Liver (tissue), 9 donors: Measurements from ENCODE around the gene MEIS2. TPM values are rescaled to one million over a fixed set of nuclear protein-coding genes. Genes with fewer than 3 reads are reported as not detected.

Experiments
- DNase-seq: peaks from one replicate; pipeline ENCODE4 v3.0.0-alpha.2; 2017; ENCODE audit warnings: low spot score
- H3K27ac ChIP-seq, 2 donors: one replicate each; pipeline ENCODE4 v1.7.0; 2013; ENCODE audit warnings: inconsistent platforms in 2 of 2, low read length in 2 of 2, control low read depth in 1 of 2, low read depth in 1 of 2, mild to moderate bottlenecking in 1 of 2
- H3K27me3 ChIP-seq, 4 donors: one replicate each; pipeline versions ENCODE4 v1.6.1 to v1.7.0; 2013; ENCODE audit warnings: low read length in 3 of 4, inconsistent platforms in 1 of 4, mild to moderate bottlenecking in 1 of 4, moderate library complexity in 1 of 4; ENCODE audit not compliant: control insufficient read depth in 4 of 4, insufficient read depth in 4 of 4
- H3K36me3 ChIP-seq, 4 donors: one replicate each; pipeline versions ENCODE4 v1.6.1 to v1.7.0; 2013; ENCODE audit warnings: low read length in 3 of 4, mild to moderate bottlenecking in 3 of 4, low read depth in 1 of 4, moderate library complexity in 1 of 4; ENCODE audit not compliant: control insufficient read depth in 4 of 4, insufficient read depth in 3 of 4
- H3K4me1 ChIP-seq, 4 donors: one replicate each; pipeline versions ENCODE4 v1.6.1 to v1.7.0; 2013; ENCODE audit warnings: low read length in 3 of 4, mild to moderate bottlenecking in 3 of 4, moderate library complexity in 1 of 4; ENCODE audit not compliant: control insufficient read depth in 4 of 4, insufficient read depth in 4 of 4
- H3K4me3 ChIP-seq, 3 donors: one replicate each; pipeline versions ENCODE4 v1.6.1 to v1.7.0; 2013; ENCODE audit warnings: low read length in 3 of 3, control low read depth in 1 of 3, low read depth in 1 of 3, mild to moderate bottlenecking in 1 of 3
- H3K9ac ChIP-seq, 2 donors: one replicate each; pipeline ENCODE4 v1.7.0; 2013; ENCODE audit warnings: low read length in 2 of 2, mild to moderate bottlenecking in 2 of 2, moderate library complexity in 2 of 2, control low read depth in 1 of 2, low read depth in 1 of 2
- H3K9me3 ChIP-seq, 4 donors: one replicate each; pipeline versions ENCODE4 v1.6.1 to v1.7.0; 2013; ENCODE audit warnings: low read length in 3 of 4; ENCODE audit not compliant: control insufficient read depth in 4 of 4
- EGR1 ChIP-seq, 2 donors: IDR thresholded peaks; 2 replicates each; pipeline ENCODE4 v1.6.1; 2016 to 2018; ENCODE audit warnings: antibody characterized with exemption in 2 of 2, low read depth in 2 of 2
- FOXA1 ChIP-seq: IDR thresholded peaks from 2 replicates; pipeline ENCODE4 v1.6.1; 2016; ENCODE audit warnings: antibody characterized with exemption
- FOXA2 ChIP-seq: IDR thresholded peaks from 2 replicates; pipeline ENCODE4 v1.6.1; 2016; ENCODE audit warnings: antibody characterized with exemption
- GABPA ChIP-seq, 2 donors: IDR thresholded peaks in 1 of 2; conservative IDR thresholded peaks in 1 of 2; 2 replicates each; pipeline ENCODE4 v1.6.1; 2016; ENCODE audit warnings: antibody characterized with exemption in 2 of 2, mild to moderate bottlenecking in 1 of 2, moderate library complexity in 1 of 2
- HNF4A ChIP-seq, 2 donors: conservative IDR thresholded peaks; 2 replicates each; pipeline ENCODE4 v1.6.1; 2016; ENCODE audit warnings: antibody characterized with exemption in 2 of 2, mild to moderate bottlenecking in 2 of 2
- HNF4G ChIP-seq: IDR thresholded peaks from 2 replicates; pipeline ENCODE4 v1.6.1; 2016; ENCODE audit warnings: antibody characterized with exemption
- JUND ChIP-seq, 2 donors: IDR thresholded peaks; 2 replicates each; pipeline ENCODE4 v1.6.1; 2016; ENCODE audit warnings: antibody characterized with exemption in 2 of 2
- NR2F2 ChIP-seq: IDR thresholded peaks from 2 replicates; pipeline ENCODE4 v1.6.1; 2016; ENCODE audit warnings: antibody characterized with exemption
- RAD21 ChIP-seq, 2 donors: IDR thresholded peaks; 2 replicates each; pipeline ENCODE4 v1.6.1; 2016; ENCODE audit warnings: antibody characterized with exemption in 2 of 2, mild to moderate bottlenecking in 2 of 2
- RXRA ChIP-seq, 2 donors: IDR thresholded peaks; 2 replicates each; pipeline ENCODE4 v1.6.1; 2017 to 2018; ENCODE audit warnings: antibody characterized with exemption in 2 of 2, mild to moderate bottlenecking in 1 of 2
- SP1 ChIP-seq: IDR thresholded peaks from 2 replicates; pipeline ENCODE4 v1.6.1; 2018; ENCODE audit warnings: antibody characterized with exemption, mild to moderate bottlenecking
- TAF1 ChIP-seq: conservative IDR thresholded peaks from 2 replicates; pipeline ENCODE4 v1.6.1; 2016; ENCODE audit warnings: antibody characterized with exemption, mild to moderate bottlenecking
- YY1 ChIP-seq: IDR thresholded peaks from 2 replicates; pipeline ENCODE4 v1.6.1; 2016; ENCODE audit warnings: antibody characterized with exemption, mild to moderate bottlenecking
- WGBS: extraction: QIAGEN DNeasy Blood & Tissue Kit; methylation state at CpG from one replicate; pipeline ENCODE4 v1.1.7; 2013; 5-methylcytosine and 5-hydroxymethylcytosine counted together
- polyA plus RNA-seq, 2 donors: library from polyadenylated mRNA; stranded (reverse) in 1 of 2; unstranded in 1 of 2; fragments of 200-250 nt in 1 of 2; fragments of >200 nt in 1 of 2; fragmentation: Nextera tagmentation in 1 of 2; extraction: Ambion mirVana in 1 of 2; gene quantifications; one replicate each; pipeline versions ENCODE4 v1.2.1 to v1.2.3, GENCODE V29; 2013 to 2015
- total RNA-seq, 2 donors: library from RNA; depleted of rRNA; stranded (reverse); fragments of >200 nt; gene quantifications; one replicate each; pipeline ENCODE4 v1.2.3, GENCODE V29; 2014
- TF ChIP-seq, protein P1 (sequence below): fragments of 150-350 bp; IDR thresholded peaks from 2 replicates; pipeline ENCODE4 v1.5.1; 2017; ENCODE audit warnings: improper control_type of control experiment, low read depth, low read length; ENCODE audit not compliant: missing input control
- TF ChIP-seq, protein P2 (sequence below): IDR thresholded peaks from 2 replicates; pipeline ENCODE4 v1.6.1; 2016; ENCODE audit warnings: antibody characterized with exemption
- TF ChIP-seq, protein P3 (sequence below): IDR thresholded peaks from 2 replicates; pipeline ENCODE4 v1.6.1; 2016; ENCODE audit warnings: antibody characterized with exemption, mild to moderate bottlenecking
- TF ChIP-seq, protein P4 (sequence below): IDR thresholded peaks from 2 replicates; pipeline ENCODE4 v1.6.1; 2016; ENCODE audit warnings: antibody characterized with exemption
- TF ChIP-seq, protein P5 (sequence below): IDR thresholded peaks from 2 replicates; pipeline ENCODE4 v1.6.1; 2016; ENCODE audit warnings: antibody characterized with exemption
- donor health status: healthy.
- donor health status: healthy.
- donor health status: healthy.
- donor health status: healthy.
- donor health status: healthy.

MEIS2 gene
- total and polyA plus RNA-seq, 4 donors, result 3.9 to 12.6 (median 7.6) TPM

DNA sequence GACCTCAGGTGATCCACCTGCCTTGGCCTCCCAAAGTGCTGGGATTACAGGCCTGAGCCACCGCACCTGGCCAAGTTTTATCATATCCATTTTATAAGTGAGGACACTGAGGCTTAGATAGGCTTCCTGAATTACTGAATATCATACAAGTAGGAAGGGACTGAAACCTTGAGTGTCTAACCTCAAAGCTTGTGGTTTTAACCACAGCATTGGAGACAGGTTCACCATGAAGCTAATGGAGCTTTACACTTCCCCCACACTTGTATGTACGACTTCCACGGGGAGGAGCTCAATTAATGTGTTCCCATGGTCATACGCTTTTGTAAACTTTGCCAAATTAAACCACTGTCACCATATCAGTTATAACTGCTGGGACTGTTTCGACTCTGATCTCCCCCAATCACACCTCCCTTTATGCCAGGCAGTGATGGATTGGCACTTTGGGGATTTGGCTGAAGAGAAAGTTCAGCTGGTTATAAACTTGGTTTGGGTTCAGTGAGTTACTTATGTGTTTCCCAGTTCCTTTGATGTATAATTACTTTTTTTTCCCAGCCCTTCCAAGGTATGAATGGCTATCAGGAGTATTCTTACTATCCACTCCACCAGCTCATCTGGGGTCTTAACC, 38.4 kb upstream of the MEIS2 start:
- WGBS, result 84% methylated on average over 5 of the region's 5 CpGs

More for the DNA sequence above, 38.4 kb upstream of the MEIS2 start:
- TF ChIP-seq FOXA1 (no peak), JUND (IDR thresholded peaks at IDR 0.05) (no peak), YY1 (no peak), GABPA (IDR thresholded peaks at IDR 0.05 in 1 of 2, conservative IDR thresholded peaks at IDR 0.05 in 1 of 2) (no peak), TAF1 (no peak), FOXA2 (no peak), RAD21 (IDR thresholded peaks at IDR 0.05) (no peak), HNF4A (conservative IDR thresholded peaks at IDR 0.05) (no peak), NR2F2 (no peak), RXRA (IDR thresholded peaks at IDR 0.05) (no peak), SP1 (no peak), HNF4G (no peak), EGR1 (IDR thresholded peaks at IDR 0.05; ENCODE audit: low read depth in 2 of 2) (no peak)
- TF ChIP-seq, protein P1, sequence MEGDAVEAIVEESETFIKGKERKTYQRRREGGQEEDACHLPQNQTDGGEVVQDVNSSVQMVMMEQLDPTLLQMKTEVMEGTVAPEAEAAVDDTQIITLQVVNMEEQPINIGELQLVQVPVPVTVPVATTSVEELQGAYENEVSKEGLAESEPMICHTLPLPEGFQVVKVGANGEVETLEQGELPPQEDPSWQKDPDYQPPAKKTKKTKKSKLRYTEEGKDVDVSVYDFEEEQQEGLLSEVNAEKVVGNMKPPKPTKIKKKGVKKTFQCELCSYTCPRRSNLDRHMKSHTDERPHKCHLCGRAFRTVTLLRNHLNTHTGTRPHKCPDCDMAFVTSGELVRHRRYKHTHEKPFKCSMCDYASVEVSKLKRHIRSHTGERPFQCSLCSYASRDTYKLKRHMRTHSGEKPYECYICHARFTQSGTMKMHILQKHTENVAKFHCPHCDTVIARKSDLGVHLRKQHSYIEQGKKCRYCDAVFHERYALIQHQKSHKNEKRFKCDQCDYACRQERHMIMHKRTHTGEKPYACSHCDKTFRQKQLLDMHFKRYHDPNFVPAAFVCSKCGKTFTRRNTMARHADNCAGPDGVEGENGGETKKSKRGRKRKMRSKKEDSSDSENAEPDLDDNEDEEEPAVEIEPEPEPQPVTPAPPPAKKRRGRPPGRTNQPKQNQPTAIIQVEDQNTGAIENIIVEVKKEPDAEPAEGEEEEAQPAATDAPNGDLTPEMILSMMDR, result no peak
- TF ChIP-seq, protein P2, sequence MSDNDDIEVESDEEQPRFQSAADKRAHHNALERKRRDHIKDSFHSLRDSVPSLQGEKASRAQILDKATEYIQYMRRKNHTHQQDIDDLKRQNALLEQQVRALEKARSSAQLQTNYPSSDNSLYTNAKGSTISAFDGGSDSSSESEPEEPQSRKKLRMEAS, result no peak
- TF ChIP-seq, protein P3, sequence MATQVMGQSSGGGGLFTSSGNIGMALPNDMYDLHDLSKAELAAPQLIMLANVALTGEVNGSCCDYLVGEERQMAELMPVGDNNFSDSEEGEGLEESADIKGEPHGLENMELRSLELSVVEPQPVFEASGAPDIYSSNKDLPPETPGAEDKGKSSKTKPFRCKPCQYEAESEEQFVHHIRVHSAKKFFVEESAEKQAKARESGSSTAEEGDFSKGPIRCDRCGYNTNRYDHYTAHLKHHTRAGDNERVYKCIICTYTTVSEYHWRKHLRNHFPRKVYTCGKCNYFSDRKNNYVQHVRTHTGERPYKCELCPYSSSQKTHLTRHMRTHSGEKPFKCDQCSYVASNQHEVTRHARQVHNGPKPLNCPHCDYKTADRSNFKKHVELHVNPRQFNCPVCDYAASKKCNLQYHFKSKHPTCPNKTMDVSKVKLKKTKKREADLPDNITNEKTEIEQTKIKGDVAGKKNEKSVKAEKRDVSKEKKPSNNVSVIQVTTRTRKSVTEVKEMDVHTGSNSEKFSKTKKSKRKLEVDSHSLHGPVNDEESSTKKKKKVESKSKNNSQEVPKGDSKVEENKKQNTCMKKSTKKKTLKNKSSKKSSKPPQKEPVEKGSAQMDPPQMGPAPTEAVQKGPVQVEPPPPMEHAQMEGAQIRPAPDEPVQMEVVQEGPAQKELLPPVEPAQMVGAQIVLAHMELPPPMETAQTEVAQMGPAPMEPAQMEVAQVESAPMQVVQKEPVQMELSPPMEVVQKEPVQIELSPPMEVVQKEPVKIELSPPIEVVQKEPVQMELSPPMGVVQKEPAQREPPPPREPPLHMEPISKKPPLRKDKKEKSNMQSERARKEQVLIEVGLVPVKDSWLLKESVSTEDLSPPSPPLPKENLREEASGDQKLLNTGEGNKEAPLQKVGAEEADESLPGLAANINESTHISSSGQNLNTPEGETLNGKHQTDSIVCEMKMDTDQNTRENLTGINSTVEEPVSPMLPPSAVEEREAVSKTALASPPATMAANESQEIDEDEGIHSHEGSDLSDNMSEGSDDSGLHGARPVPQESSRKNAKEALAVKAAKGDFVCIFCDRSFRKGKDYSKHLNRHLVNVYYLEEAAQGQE, result no peak
- TF ChIP-seq, protein P4, sequence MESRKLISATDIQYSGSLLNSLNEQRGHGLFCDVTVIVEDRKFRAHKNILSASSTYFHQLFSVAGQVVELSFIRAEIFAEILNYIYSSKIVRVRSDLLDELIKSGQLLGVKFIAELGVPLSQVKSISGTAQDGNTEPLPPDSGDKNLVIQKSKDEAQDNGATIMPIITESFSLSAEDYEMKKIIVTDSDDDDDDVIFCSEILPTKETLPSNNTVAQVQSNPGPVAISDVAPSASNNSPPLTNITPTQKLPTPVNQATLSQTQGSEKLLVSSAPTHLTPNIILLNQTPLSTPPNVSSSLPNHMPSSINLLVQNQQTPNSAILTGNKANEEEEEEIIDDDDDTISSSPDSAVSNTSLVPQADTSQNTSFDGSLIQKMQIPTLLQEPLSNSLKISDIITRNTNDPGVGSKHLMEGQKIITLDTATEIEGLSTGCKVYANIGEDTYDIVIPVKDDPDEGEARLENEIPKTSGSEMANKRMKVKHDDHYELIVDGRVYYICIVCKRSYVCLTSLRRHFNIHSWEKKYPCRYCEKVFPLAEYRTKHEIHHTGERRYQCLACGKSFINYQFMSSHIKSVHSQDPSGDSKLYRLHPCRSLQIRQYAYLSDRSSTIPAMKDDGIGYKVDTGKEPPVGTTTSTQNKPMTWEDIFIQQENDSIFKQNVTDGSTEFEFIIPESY, result no peak
- TF ChIP-seq, protein P5, sequence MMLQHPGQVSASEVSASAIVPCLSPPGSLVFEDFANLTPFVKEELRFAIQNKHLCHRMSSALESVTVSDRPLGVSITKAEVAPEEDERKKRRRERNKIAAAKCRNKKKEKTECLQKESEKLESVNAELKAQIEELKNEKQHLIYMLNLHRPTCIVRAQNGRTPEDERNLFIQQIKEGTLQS, result no peak
- Histone ChIP-seq H3K4me1 (peaks cover 0 to 6% (median 0%) of the 10 kb centered on the region in 4 donors), H3K4me3 (no peak overlapping the region), H3K9ac (no peak overlapping the region), H3K36me3 (no peaks in the 10 kb centered on the region), H3K27ac (no peak overlapping the region), H3K27me3 (no peaks in the 10 kb centered on the region), H3K9me3 (no peaks in the 10 kb centered on the region)
- no peak for DNase-seq
